Mesenchymal stem cell (in vitro differentiated cells and primary cell): ENCODE measurements around the gene MANF. TPM values are rescaled to one million over a fixed set of nuclear protein-coding genes. Genes with fewer than 3 reads are reported as not detected.
A peak's percentile ranks its signal among the peaks of the same experiment; 100 is the strongest.

Experiments
- DNase-seq: peaks from one replicate; pipeline ENCODE4 v3.0.0-alpha.2; 2013
- H2AFZ ChIP-seq: one replicate; pipeline ENCODE4 v1.6.1; 2013; ENCODE audit warnings: low read depth, mild to moderate bottlenecking, control low read depth, inconsistent platforms, low read length, moderate library complexity
- H2AK5ac ChIP-seq: 2 replicates; pipeline ENCODE4 v1.6.1; 2013; ENCODE audit warnings: low read length, moderate library complexity, mild to moderate bottlenecking, inconsistent platforms; ENCODE audit not compliant: severe bottlenecking
- H2BK120ac ChIP-seq: one replicate; pipeline ENCODE4 v1.6.1; 2013; ENCODE audit warnings: low read depth, mild to moderate bottlenecking, inconsistent platforms, low read length, moderate library complexity
- H2BK12ac ChIP-seq, 2 experiments: one replicate each; pipeline ENCODE4 v1.6.1; 2013; ENCODE audit warnings: inconsistent platforms in 2 of 2, low read length in 2 of 2, mild to moderate bottlenecking in 2 of 2, moderate library complexity in 2 of 2, control low read depth in 1 of 2
- H2BK15ac ChIP-seq: one replicate; pipeline ENCODE4 v1.6.1; 2013; ENCODE audit warnings: mild to moderate bottlenecking, low read depth, inconsistent platforms; ENCODE audit not compliant: poor library complexity, severe bottlenecking
- H2BK5ac ChIP-seq: 2 replicates; pipeline ENCODE4 v1.6.1; 2013; ENCODE audit warnings: low read depth, mild to moderate bottlenecking, low read length, control low read depth, inconsistent platforms; ENCODE audit not compliant: poor library complexity, severe bottlenecking
- H3K14ac ChIP-seq, 2 experiments: one replicate each; pipeline ENCODE4 v1.6.1; 2013; ENCODE audit warnings: inconsistent platforms in 2 of 2, low read length in 2 of 2, control low read depth in 1 of 2, mild to moderate bottlenecking in 1 of 2, moderate library complexity in 1 of 2
- H3K18ac ChIP-seq, 2 experiments: one replicate each; pipeline ENCODE4 v1.6.1; 2013; ENCODE audit warnings: inconsistent platforms in 2 of 2, low read length in 2 of 2, control low read depth in 1 of 2, low read depth in 1 of 2, mild to moderate bottlenecking in 1 of 2
- H3K23ac ChIP-seq, 2 experiments: one replicate each; pipeline ENCODE4 v1.6.1; 2013; ENCODE audit warnings: inconsistent platforms in 2 of 2, low read length in 2 of 2, mild to moderate bottlenecking in 2 of 2, moderate library complexity in 2 of 2, control low read depth in 1 of 2
- H3K27ac ChIP-seq: 2 replicates; pipeline ENCODE4 v1.5.1; 2013; ENCODE audit warnings: mild to moderate bottlenecking, moderate library complexity, low read length, control low read depth, inconsistent platforms; ENCODE audit not compliant: poor library complexity, severe bottlenecking
- H3K27me3 ChIP-seq, 2 experiments: 2 replicates each; pipeline versions ENCODE4 v1.6.1 to v1.7.0; 2013; ENCODE audit warnings: low read length in 2 of 2, mild to moderate bottlenecking in 2 of 2, moderate library complexity in 2 of 2, control low read depth in 1 of 2, inconsistent platforms in 1 of 2; ENCODE audit not compliant: control insufficient read depth in 1 of 2, insufficient read depth in 1 of 2
- H3K36me3 ChIP-seq, 2 experiments: 2 replicates each; pipeline versions ENCODE4 v1.6.1 to v1.7.0; 2013; ENCODE audit warnings: low read length in 2 of 2, control low read depth in 1 of 2, inconsistent platforms in 1 of 2, low read depth in 1 of 2, mild to moderate bottlenecking in 1 of 2; ENCODE audit not compliant: insufficient read depth in 2 of 2, control insufficient read depth in 1 of 2
- H3K4ac ChIP-seq, 2 experiments: one replicate each; pipeline ENCODE4 v1.6.1; 2013; ENCODE audit warnings: inconsistent platforms in 2 of 2, low read length in 2 of 2, mild to moderate bottlenecking in 2 of 2, moderate library complexity in 2 of 2, control low read depth in 1 of 2, low read depth in 1 of 2
- H3K4me1 ChIP-seq: 2 replicates; pipeline ENCODE4 v1.6.1; 2013; ENCODE audit warnings: low read depth, low read length, control low read depth; ENCODE audit not compliant: control insufficient read depth, insufficient read depth
- H3K4me2 ChIP-seq: 2 replicates; pipeline ENCODE4 v1.6.1; 2013; ENCODE audit warnings: low read length, mild to moderate bottlenecking, inconsistent platforms; ENCODE audit not compliant: poor library complexity, severe bottlenecking
- H3K4me3 ChIP-seq, 2 experiments: 2 replicates each; pipeline versions ENCODE4 v1.5.1 to v1.7.0; 2013; ENCODE audit warnings: low read length in 2 of 2, mild to moderate bottlenecking in 2 of 2, control low read depth in 1 of 2, low read depth in 1 of 2; ENCODE audit not compliant: insufficient read depth in 1 of 2
- H3K79me1 ChIP-seq: replicated peaks from 2 replicates; pipeline ENCODE4 v1.6.1; 2013; ENCODE audit warnings: mild to moderate bottlenecking, control low read depth, low read length, inconsistent platforms; ENCODE audit not compliant: poor library complexity, severe bottlenecking
- H3K9ac ChIP-seq: 2 replicates; pipeline ENCODE4 v1.7.0; 2013; ENCODE audit warnings: mild to moderate bottlenecking, low read length, moderate library complexity
- H3K9me3 ChIP-seq: 2 replicates; pipeline ENCODE4 v1.7.0; 2013; ENCODE audit warnings: mild to moderate bottlenecking, low read length; ENCODE audit not compliant: control insufficient read depth
- H4K8ac ChIP-seq: one replicate; pipeline ENCODE4 v1.6.1; 2013; ENCODE audit warnings: inconsistent platforms, mild to moderate bottlenecking, low read length, moderate library complexity
- H4K91ac ChIP-seq: one replicate; pipeline ENCODE4 v1.6.1; 2013; ENCODE audit warnings: mild to moderate bottlenecking, low read length, inconsistent platforms
- WGBS: methylation state at CpG from one replicate; pipeline ENCODE4 v1.1.7; 2013; ENCODE audit warnings: mixed read lengths; 5-methylcytosine and 5-hydroxymethylcytosine counted together
- polyA plus RNA-seq, 2 experiments: library from polyadenylated mRNA; stranded (reverse); fragments of 200-250 nt; gene quantifications; one replicate each; pipeline ENCODE4 v1.2.3, GENCODE V29; 2013

The MANF gene
- 220 TPM for polyA plus RNA-seq (2013, experiment 1 of 2)
- 221 TPM for polyA plus RNA-seq (2013, experiment 2 of 2)

GRCh38 chr3:51384726-51385473, at the start of gene MANF:
Gene MANF (plus strand): TSS chr3:51385291. CDS start chr3:51385343, 52 bp downstream.
- Histone ChIP-seq H3K4me1 (peaks cover 16% of the 10 kb centered on the region), H3K4me2 (peak within 1 kb of the TSS; percentile 93), H3K18ac (peak within 1 kb of the TSS; percentile 91 to 99), H2BK15ac (peak within 1 kb of the TSS; percentile 49), H2BK120ac (peak within 1 kb of the TSS; percentile 7), H3K4me3 (peak within 1 kb of the TSS; percentile 97 to 98), H3K23ac (peak within 1 kb of the TSS; percentile 65 to 99), H4K91ac (peak within 1 kb of the TSS; percentile 94), H2AFZ (peak within 1 kb of the TSS; percentile 80), H3K14ac (peak within 1 kb of the TSS; percentile 40 to 99), H4K8ac (peak within 1 kb of the TSS; percentile 99), H3K27me3 (no peaks in the 10 kb centered on the region), H3K36me3 (peaks cover 16 to 30% of the 10 kb centered on the region in 2 experiments), H3K9ac (peak within 1 kb of the TSS; percentile 99), H2BK12ac (no peak within 1 kb of the TSS), H2AK5ac (peak within 1 kb of the TSS; percentile 58), H3K4ac (peak within 1 kb of the TSS; percentile 92 to 95), H3K27ac (peak within 1 kb of the TSS; percentile 47), H2BK5ac (peak within 1 kb of the TSS; percentile 39), H3K79me1 (peaks cover 11% of the 10 kb centered on the region), H3K9me3 (no peaks in the 10 kb centered on the region)
- WGBS, result 0% methylated on average over 52 of the region's 65 CpGs
- peak; percentile 98 for DNase-seq

- Histone ChIP-seq H2BK12ac (no peak overlapping the region), H3K9ac (no peak overlapping the region), H4K8ac (no peak overlapping the region), H3K36me3 (no peaks in the 10 kb centered on the region), H2BK120ac (no peak overlapping the region), H2AFZ (no peak overlapping the region), H3K27ac (no peak overlapping the region), H3K4me1 (peaks cover 9% of the 10 kb centered on the region), H3K14ac (no peak overlapping the region), H4K91ac (no peak overlapping the region), H3K4me2 (no peak overlapping the region), H2BK5ac (no peak overlapping the region), H2BK15ac (no peak overlapping the region), H2AK5ac (no peak overlapping the region), H3K27me3 (no peaks in the 10 kb centered on the region), H3K4me3 (no peak overlapping the region), H3K4ac (no peak overlapping the region), H3K79me1 (no peaks in the 10 kb centered on the region), H3K23ac (no peak overlapping the region), H3K9me3 (no peaks in the 10 kb centered on the region), H3K18ac (no peak overlapping the region)
- 100% methylated on average over 1 of the region's 1 CpG for WGBS
- no peak for DNase-seq
These were observed 48.8 kb upstream of the MANF start for GRCh38 chr3:51336261-51336660.

GRCh38 chr3:51337666-51338065, 47.4 kb upstream of the MANF start:
- Histone ChIP-seq H2BK5ac (no peak overlapping the region), H3K14ac (no peak overlapping the region), H2AFZ (no peak overlapping the region), H4K91ac (no peak overlapping the region), H2AK5ac (no peak overlapping the region), H3K4me1 (peaks cover 11% of the 10 kb centered on the region), H3K18ac (no peak overlapping the region), H3K79me1 (no peaks in the 10 kb centered on the region), H3K9me3 (no peaks in the 10 kb centered on the region), H3K4ac (no peak overlapping the region), H3K27ac (no peak overlapping the region), H2BK15ac (no peak overlapping the region), H3K23ac (no peak overlapping the region), H3K4me3 (no peak overlapping the region), H3K9ac (no peak overlapping the region), H2BK120ac (no peak overlapping the region), H3K36me3 (no peaks in the 10 kb centered on the region), H3K27me3 (no peaks in the 10 kb centered on the region), H4K8ac (no peak overlapping the region), H2BK12ac (peak overlapping the region in 1 of 2 experiments; percentile 64), H3K4me2 (no peak overlapping the region)
- no CpG with 5 or more reads among the region's 1 CpG for WGBS
- no peak for DNase-seq

GRCh38 chr3:51338632-51339031, 46.5 kb upstream of the MANF start:
- no peaks in the 10 kb centered on the region for H3K9me3 ChIP-seq
- no peak overlapping the region for H3K18ac ChIP-seq
- no peak overlapping the region for H4K8ac ChIP-seq
- H3K27ac ChIP-seq, result no peak overlapping the region
- H3K9ac ChIP-seq, result no peak overlapping the region
- no peak overlapping the region for H3K4me3 ChIP-seq
- no peaks in the 10 kb centered on the region for H3K79me1 ChIP-seq
- no peak overlapping the region for H3K14ac ChIP-seq
- no peaks in the 10 kb centered on the region for H3K27me3 ChIP-seq
- no peak overlapping the region for H3K23ac ChIP-seq
- H2AK5ac ChIP-seq, result no peak overlapping the region
- peak overlapping the region; percentile 43 to 67 for H2BK12ac ChIP-seq
- DNase-seq, result no peak
- H3K4me2 ChIP-seq, result no peak overlapping the region
- peak overlapping the region in 1 of 2 experiments; percentile 40 for H3K4ac ChIP-seq
- no peak overlapping the region for H2BK120ac ChIP-seq
- 100% methylated on average over 2 of the region's 3 CpGs for WGBS
- H2BK15ac ChIP-seq, result no peak overlapping the region
- H4K91ac ChIP-seq, result no peak overlapping the region
- H2BK5ac ChIP-seq, result no peak overlapping the region
- H3K4me1 ChIP-seq, result peaks cover 11% of the 10 kb centered on the region
- no peak overlapping the region for H2AFZ ChIP-seq
- H3K36me3 ChIP-seq, result no peaks in the 10 kb centered on the region
